Epithelial cell of esophagus (primary cell): ENCODE results near the gene MAN2A1.
"Not testable (repeated sequence)": the region's sequence is repeated elsewhere in the genome, so short reads cannot be mapped to it uniquely, and the experiment has no call there.

Source experiments
- DNase-seq: peaks from one replicate; pipeline ENCODE4 v3.0.0; 2010; ENCODE audit warnings: low read depth
- H3K4me3 ChIP-seq: 2 replicates; pipeline ENCODE4 v1.5.1; 2011; ENCODE audit warnings: mild to moderate bottlenecking, low read length, control low read depth
- CTCF ChIP-seq: IDR thresholded peaks from 2 replicates; pipeline ENCODE4 v1.5.1; 2011; ENCODE audit warnings: low read depth, mild to moderate bottlenecking, low read length, control low read depth, inconsistent platforms; ENCODE audit not compliant: insufficient read depth; ENCODE audit errors: missing control alignments

MAN2A1 gene

DNA sequence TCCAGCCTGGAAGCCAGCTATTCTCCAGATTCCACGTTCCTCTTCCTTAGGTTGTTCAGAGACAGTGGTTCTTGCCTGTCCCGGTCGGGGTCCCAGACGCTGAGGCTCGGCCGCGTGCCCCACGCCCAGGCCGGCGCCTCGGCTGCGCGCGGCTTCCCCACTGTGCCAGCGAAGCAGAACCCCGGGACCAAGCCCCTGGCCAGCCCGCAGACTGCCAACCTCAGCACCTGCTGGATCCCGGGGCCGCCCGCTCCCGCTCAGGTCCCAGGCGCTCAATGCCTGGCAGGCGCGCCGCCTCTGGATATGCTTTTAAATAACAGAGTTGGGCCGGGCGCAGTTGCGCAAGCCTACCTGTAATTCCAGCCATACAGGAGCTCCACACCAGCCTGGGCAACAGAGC, 195.5 kb downstream of the MAN2A1 start:
- DNase-seq, result no peak
- no peak for TF ChIP-seq CTCF

DNA sequence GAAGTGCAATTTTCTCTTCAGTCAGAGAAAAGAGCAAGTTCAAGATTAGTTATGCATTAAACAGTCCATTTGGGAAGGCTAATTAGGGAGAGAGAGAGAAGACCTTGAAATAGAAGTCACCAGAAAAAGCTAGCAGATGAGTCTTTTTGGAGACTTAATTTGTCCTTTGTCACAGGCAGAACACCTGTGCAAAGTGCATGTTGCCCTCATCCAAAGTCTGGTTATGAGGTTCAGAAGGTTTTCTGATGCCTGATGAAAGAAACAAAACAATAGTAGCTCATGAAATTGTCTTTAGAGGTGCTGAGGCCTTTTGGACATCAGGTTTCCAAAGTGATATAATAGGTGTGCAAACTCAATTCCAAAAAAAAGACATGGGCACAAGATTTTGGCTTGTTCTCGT, 199.3 kb downstream of the MAN2A1 start:
- H3K4me3 ChIP-seq, result no peak overlapping the region
- TF ChIP-seq CTCF, result no peak
- no peak for DNase-seq

More for the DNA sequence above, 195.5 kb downstream of the MAN2A1 start:
- no peak overlapping the region for H3K4me3 ChIP-seq

DNA sequence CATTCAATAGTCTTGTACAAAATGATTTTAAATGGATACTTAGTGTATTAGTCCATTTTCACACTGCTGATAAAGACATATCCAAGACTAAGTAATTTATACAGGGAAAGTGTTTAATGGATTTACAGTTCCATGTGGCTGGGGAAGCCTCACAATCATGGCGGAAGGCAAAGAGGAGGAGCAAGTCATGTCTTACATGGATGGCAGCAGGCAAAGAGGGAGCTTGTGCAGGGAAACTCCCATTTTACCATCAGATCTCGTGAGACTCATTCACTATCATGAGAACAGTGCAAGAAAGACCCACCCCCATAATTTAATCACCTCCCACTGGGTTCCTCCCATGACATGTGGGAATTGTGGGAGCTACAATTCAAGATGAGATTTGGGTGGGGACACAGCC, 203.5 kb downstream of the MAN2A1 start:
- not testable (repeated sequence) for H3K4me3 ChIP-seq, DNase-seq

GRCh38 chr5:109898269-109899162, 208.8 kb downstream of the MAN2A1 start:
- no peak for TF ChIP-seq CTCF
- DNase-seq, result no peak
- H3K4me3 ChIP-seq, result no peak overlapping the region

DNA sequence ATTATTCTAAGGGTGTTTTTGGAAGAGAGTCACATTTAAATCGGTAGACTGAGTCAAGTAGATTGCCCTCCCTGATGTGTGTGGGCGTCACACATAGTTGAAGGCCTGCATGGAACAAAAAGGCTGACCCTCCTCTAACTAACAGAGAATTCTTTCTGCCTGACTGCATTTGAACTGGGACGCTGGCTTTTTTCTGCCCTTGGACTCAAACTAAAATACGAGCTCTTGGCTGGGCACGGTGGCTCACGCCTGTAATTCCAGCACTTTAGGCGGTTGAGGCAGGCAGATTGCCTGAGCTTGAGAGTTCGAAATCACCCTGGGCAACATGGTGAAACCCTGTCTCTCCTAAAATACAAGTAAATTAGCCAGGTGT, 209.4 kb downstream of the MAN2A1 start:
- TF ChIP-seq CTCF, result no peak
- no peak for DNase-seq
- no peak overlapping the region for H3K4me3 ChIP-seq

GRCh38 chr5:109900461-109900860, 210.7 kb downstream of the MAN2A1 start:
- no peak overlapping the region for H3K4me3 ChIP-seq
- TF ChIP-seq CTCF, result no peak
- no peak for DNase-seq

- no peak overlapping the region for H3K4me3 ChIP-seq
- no peak for TF ChIP-seq CTCF
- no peak for DNase-seq
These were observed 211.3 kb downstream of the MAN2A1 start for GRCh38 chr5:109900911-109901627.
